ENCODE measurements around the gene SYNJ2. TPM values are rescaled to one million over a fixed set of nuclear protein-coding genes. Genes with fewer than 3 reads are reported as not detected.

SYNJ2 gene
- total and polyA plus RNA-seq, 7 donors: 2.6 to 30.2 (median 6.1) TPM

- H3K27me3 ChIP-seq (ENCODE audit: insufficient read depth in 3 of 3, low read length in 2 of 3): no peaks in the 10 kb centered on the region
- peaks cover 8% of the 10 kb centered on the region for H3K4me1 ChIP-seq
- peaks cover 0 to 50% of the 10 kb centered on the region in 2 donors for H3K36me3 ChIP-seq (ENCODE audit: insufficient read depth in 1 of 2, low read depth in 1 of 2)
- no peak overlapping the region for H3K4me3 ChIP-seq
- intact Hi-C loops (cut with DNase I): loop anchor here in 1 of 2 donors (2.0 to 10.0 kb wide), 2 partner anchors 88 to 316 kb away; no protein-coding TSS in a partner anchor
- WGBS, 3 donors: 90 to 95% (median 95%) methylated on average over 10 of the region's 10 CpGs
- DNase-seq (no peak), ATAC-seq (no peak)
- H3K9me3 ChIP-seq: no peaks in the 10 kb centered on the region
- no peak for TF ChIP-seq CTCF (IDR thresholded peaks at IDR 0.05)
- H3K27ac ChIP-seq: no peak overlapping the region
Observed at GRCh38 chr6:158070513-158070912, 88.8 kb downstream of the SYNJ2 start.

DNA sequence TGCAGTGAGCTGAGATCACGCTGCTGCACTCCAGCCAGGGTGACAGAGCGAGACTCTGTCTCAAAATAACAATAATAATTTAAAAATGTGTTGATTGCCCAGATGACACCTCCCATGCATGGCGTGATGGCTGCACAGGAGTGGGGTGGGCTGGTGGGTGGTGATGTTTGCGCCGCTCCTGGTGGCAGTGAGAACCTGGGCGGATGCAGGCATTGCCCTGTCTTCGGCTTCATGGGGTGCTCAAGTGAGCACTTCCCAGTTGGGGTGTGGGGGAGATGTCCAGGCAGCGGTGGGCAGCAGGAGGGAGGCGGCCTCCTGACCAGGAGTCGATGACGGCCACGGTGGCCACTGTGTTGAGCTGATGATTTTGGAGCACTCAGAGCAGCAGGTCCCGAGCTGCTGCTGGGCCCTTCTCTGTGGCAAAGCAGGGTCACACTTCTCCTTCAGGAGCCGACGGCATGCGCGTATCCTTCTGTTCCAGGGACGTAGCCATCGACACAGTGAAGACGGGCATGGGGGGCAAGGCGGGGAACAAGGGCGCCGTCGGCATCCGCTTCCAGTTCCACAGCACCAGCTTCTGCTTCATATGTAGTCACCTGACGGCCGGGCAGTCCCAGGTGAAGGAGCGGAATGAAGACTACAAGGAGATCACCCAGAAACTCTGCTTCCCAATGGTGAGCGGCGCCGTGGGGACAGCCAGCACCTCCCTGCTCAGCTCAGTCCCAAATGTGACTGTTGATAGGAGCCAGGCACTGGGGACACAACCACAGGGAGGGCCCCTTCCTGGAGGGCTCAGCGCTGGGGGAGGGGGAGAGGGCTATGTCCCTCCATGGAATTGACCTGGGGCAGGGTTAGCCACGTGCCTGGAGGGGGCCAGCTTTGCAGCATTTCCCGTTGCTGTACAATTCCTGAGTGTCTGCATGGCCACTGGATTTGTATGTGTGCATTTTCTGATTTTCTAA, 89.7 kb downstream of the SYNJ2 start:
- H3K36me3 ChIP-seq (ENCODE audit: insufficient read depth in 1 of 2, low read depth in 1 of 2): peaks cover 0 to 49% of the 10 kb centered on the region in 2 donors
- 87 to 91% (median 87%) methylated on average over 34 of the region's 34 CpGs for WGBS, 3 donors
- H3K27me3 ChIP-seq (ENCODE audit: insufficient read depth in 3 of 3, low read length in 2 of 3): no peaks in the 10 kb centered on the region
- H3K4me1 ChIP-seq: peaks cover 5% of the 10 kb centered on the region
- H3K4me3 ChIP-seq: no peak overlapping the region
- ATAC-seq (peak in 3 of 4 donors; percentile 17 to 23 (median 22)), DNase-seq (no peak)
- TF ChIP-seq CTCF (IDR thresholded peaks at IDR 0.05): no peak
- intact Hi-C loops (cut with DNase I): loop anchor here (2.0 to 10.0 kb wide), 3 partner anchors 89 to 317 kb away; partner anchors contain the start of gene SYNJ2 (in 1 of the 2)
- H3K9me3 ChIP-seq: no peaks in the 10 kb centered on the region
- no peak overlapping the region for H3K27ac ChIP-seq

DNA sequence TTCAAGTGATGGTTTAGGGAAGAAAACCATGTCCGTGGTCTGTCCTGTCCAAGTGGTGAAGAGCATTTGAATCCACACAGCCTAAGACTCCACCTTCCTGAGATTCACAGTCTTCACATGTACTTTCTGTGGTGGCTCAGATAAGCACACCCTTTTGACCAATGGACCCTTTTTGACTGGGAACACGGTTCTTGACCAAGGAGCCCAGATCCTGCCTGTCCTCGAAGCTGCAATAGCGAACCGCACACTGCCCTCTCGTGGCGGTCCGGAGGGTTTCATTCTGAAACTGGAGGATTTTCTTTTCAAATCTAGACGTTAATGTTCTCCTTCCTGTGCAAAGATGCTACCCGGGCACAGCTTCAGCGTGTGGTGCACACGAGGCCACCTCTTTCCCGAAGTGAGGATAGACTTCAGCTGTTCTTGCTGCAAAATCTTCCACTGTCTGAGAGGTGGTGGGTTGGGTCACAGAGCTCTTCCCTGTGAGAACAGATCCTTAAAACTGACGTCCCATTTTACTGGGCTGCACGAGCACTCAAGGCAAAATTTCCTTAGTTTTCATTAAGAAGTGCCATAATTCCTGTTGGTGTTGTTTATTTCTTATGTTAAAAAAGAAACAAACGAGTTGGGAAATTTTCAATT, 90.5 kb downstream of the SYNJ2 start:
- H3K4me3 ChIP-seq: no peak overlapping the region
- DNase-seq (peak; percentile 72 to 87), ATAC-seq (peak; percentile 73 to 83 (median 79))
- WGBS, 3 donors: 19 to 24% (median 24%) methylated on average over 16 of the region's 16 CpGs
- intact Hi-C loops (cut with DNase I): loop anchor here (2.0 to 10.0 kb wide), 2 partner anchors 91 to 317 kb away; partner anchors contain the start of gene SYNJ2 (in 1 of the 2)
- H3K27ac ChIP-seq: no peak overlapping the region
- peak; percentile 84 for TF ChIP-seq CTCF (IDR thresholded peaks at IDR 0.05)
- H3K27me3 ChIP-seq (ENCODE audit: insufficient read depth in 3 of 3, low read length in 2 of 3): no peaks in the 10 kb centered on the region
- peaks cover 0 to 51% of the 10 kb centered on the region in 2 donors for H3K36me3 ChIP-seq (ENCODE audit: insufficient read depth in 1 of 2, low read depth in 1 of 2)
- H3K9me3 ChIP-seq: no peaks in the 10 kb centered on the region
- peaks cover 5% of the 10 kb centered on the region for H3K4me1 ChIP-seq

GRCh38 chr6:158073776-158074175, 92.1 kb downstream of the SYNJ2 start:
- H3K36me3 ChIP-seq (ENCODE audit: insufficient read depth in 1 of 2, low read depth in 1 of 2): peaks cover 0 to 59% of the 10 kb centered on the region in 2 donors
- TF ChIP-seq CTCF (IDR thresholded peaks at IDR 0.05): no peak
- H3K27ac ChIP-seq: no peak overlapping the region
- no peaks in the 10 kb centered on the region for H3K27me3 ChIP-seq (ENCODE audit: insufficient read depth in 3 of 3, low read length in 2 of 3)
- peaks cover 5% of the 10 kb centered on the region for H3K4me1 ChIP-seq
- H3K9me3 ChIP-seq: no peaks in the 10 kb centered on the region
- 31 to 48% (median 38%) methylated on average over 3 of the region's 3 CpGs for WGBS, 3 donors
- ATAC-seq (no peak), DNase-seq (no peak)
- intact Hi-C loops (cut with DNase I): loop anchor here (2.0 to 10.0 kb wide), 2 partner anchors 93 to 319 kb away; partner anchors contain the start of gene SYNJ2 (in 1 of the 2)
- no peak overlapping the region for H3K4me3 ChIP-seq
